Measurements from ENCODE around the gene PARP11. TPM values are rescaled to one million over a fixed set of nuclear protein-coding genes. Genes with fewer than 3 reads are reported as not detected.

The PARP11 gene
- total RNA-seq, 4 donors from 2014 or later: 4.5 to 6.2 (median 5.0) TPM

DNA sequence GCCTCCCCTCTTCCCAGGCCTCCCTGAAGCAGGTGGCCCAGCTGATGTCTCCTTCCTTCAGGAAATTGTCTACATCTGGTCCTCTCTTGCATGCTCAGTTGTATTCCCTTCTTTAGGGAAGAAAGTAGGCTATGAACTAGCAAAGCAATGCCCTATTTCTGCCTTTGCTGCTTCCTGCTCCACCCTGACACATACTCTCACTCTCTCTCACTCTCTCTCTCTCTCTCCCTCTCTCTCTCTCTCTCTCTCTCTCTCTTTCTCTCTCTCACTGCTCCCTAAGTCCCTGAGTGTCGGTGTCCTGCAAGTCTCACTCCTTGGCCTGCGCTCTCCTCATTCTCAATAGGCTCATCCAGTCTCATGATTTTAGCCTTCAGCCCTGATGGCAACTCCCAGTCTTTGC is 19.4 kb upstream of the PARP11 start:
- H3K9me3 ChIP-seq: no peaks in the 10 kb centered on the region
- no peaks in the 10 kb centered on the region for H3K36me3 ChIP-seq
- no peak overlapping the region for H3K27ac ChIP-seq
- H3K4me3 ChIP-seq: no peak overlapping the region
- in situ Hi-C loops (cut with MboI; ENCODE audit: low pct_ligation_motif_present in 1 of 4, low pct_unique_long_range_greater_than_20kb in 1 of 4, low sequenced_read_pairs in 3 of 4) (loop anchor here in 2 of 4 donors (25.0 kb wide), 2 partner anchors 145 to 395 kb away; no protein-coding TSS in a partner anchor), intact Hi-C loops (cut with DNase I; ENCODE audit: low total_unique reads) (no loop called here)
- H3K27me3 ChIP-seq: no peaks in the 10 kb centered on the region
- TF ChIP-seq POLR2A (IDR thresholded peaks at IDR 0.05) (no peak), CTCF (IDR thresholded peaks at IDR 0.05) (no peak), POLR2AphosphoS5 (IDR thresholded peaks at IDR 0.05) (no peak)
- no peaks in the 10 kb centered on the region for H3K4me1 ChIP-seq
- WGBS, 2 donors (ENCODE audit: low coverage in 1 of 2): 80 to 98% methylated on average over 1 to 2 of the region's 2 CpGs
- DNase-seq: no peak

DNA sequence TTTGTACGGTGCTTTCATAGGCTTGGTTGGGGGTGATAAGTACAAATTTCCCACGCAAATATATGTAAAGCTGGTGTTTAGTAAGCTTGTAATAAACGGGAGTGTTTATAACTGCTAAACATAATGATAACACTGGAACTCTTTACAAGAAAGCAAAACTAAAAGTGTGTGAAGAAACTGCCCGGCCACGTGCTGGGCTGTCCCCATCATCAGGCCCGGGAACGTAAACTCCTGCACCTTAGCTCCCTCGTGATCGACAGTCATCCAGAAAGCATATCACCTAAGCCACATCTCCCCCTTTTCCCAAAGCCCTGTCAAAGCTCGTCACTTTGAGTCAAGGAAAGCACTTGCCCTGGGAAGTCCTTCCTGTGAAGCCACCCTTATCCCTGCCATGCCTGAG is 18.0 kb upstream of the PARP11 start:
- no peak overlapping the region for H3K27ac ChIP-seq
- no peaks in the 10 kb centered on the region for H3K9me3 ChIP-seq
- intact Hi-C loops (cut with DNase I; ENCODE audit: low total_unique reads): no loop called here
- no peaks in the 10 kb centered on the region for H3K27me3 ChIP-seq
- in situ Hi-C loops (cut with MboI; ENCODE audit: low pct_ligation_motif_present in 1 of 4, low pct_unique_long_range_greater_than_20kb in 1 of 4, low sequenced_read_pairs in 3 of 4): loop anchor here in 2 of 4 donors (25.0 kb wide), 2 partner anchors 146 to 396 kb away; no protein-coding TSS in a partner anchor
- H3K36me3 ChIP-seq: no peaks in the 10 kb centered on the region
- TF ChIP-seq POLR2A (IDR thresholded peaks at IDR 0.05) (no peak), EP300 (IDR thresholded peaks at IDR 0.05; ENCODE audit: low read depth) (no peak), POLR2AphosphoS5 (IDR thresholded peaks at IDR 0.05) (no peak), CTCF (IDR thresholded peaks at IDR 0.05) (no peak)
- no peak for DNase-seq
- no peak overlapping the region for H3K4me3 ChIP-seq
- H3K4me1 ChIP-seq: no peaks in the 10 kb centered on the region
- WGBS, 2 donors (ENCODE audit: low coverage in 1 of 2): 45 to 49% methylated on average over 7 to 10 of the region's 10 CpGs

DNA sequence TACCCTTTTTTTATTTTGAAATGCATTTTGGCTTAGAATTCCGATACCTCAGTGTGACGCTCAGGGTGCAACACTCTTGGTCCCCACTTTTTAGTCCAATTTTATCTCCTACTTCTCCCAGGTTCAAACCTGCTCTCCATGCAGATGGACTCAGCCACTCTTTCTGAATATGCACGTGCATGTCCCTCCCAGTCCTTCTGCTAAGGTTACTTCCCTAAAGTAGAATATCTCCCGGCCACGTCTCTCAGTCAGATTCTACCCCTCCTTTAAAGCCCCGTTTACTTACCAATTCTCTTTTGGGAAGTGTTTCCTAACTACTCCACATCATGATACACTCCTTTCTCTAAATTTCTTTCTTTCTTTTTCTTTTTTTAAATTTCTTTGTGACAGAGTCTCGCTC is 15.5 kb upstream of the PARP11 start:
- no peaks in the 10 kb centered on the region for H3K9me3 ChIP-seq
- TF ChIP-seq POLR2A (IDR thresholded peaks at IDR 0.05) (no peak), POLR2AphosphoS5 (IDR thresholded peaks at IDR 0.05) (no peak), EP300 (IDR thresholded peaks at IDR 0.05; ENCODE audit: low read depth) (no peak), CTCF (IDR thresholded peaks at IDR 0.05) (no peak)
- no peaks in the 10 kb centered on the region for H3K27me3 ChIP-seq
- no peaks in the 10 kb centered on the region for H3K36me3 ChIP-seq
- WGBS, 2 donors (ENCODE audit: low coverage in 1 of 2): 85 to 100% methylated on average over 4 to 7 of the region's 7 CpGs
- in situ Hi-C loops (cut with MboI; ENCODE audit: low pct_ligation_motif_present in 1 of 4, low pct_unique_long_range_greater_than_20kb in 1 of 4, low sequenced_read_pairs in 3 of 4) (loop anchor here (5.0 to 25.0 kb wide), 4 partner anchors 149 to 399 kb away; partner anchors contain the start of gene CCND2 (in 1 of the 4)), intact Hi-C loops (cut with DNase I; ENCODE audit: low total_unique reads) (no loop called here)
- H3K4me3 ChIP-seq: no peak overlapping the region
- H3K4me1 ChIP-seq: peaks cover 0 to 9% (median 2%) of the 10 kb centered on the region in 4 donors
- DNase-seq: no peak
- no peak overlapping the region for H3K27ac ChIP-seq

- WGBS, 2 donors (ENCODE audit: low coverage in 1 of 2): 29% methylated on average over 7 to 8 of the region's 8 CpGs
- no peak for TF ChIP-seq POLR2AphosphoS5 (IDR thresholded peaks at IDR 0.05)
- peak; percentile 77 to 90 (median 82) for TF ChIP-seq CTCF (IDR thresholded peaks at IDR 0.05)
- no peak for TF ChIP-seq POLR2A (IDR thresholded peaks at IDR 0.05)
- H3K4me1 ChIP-seq: peaks cover 0 to 9% (median 2%) of the 10 kb centered on the region in 4 donors
- in situ Hi-C loops (cut with MboI; ENCODE audit: low pct_ligation_motif_present in 1 of 4, low pct_unique_long_range_greater_than_20kb in 1 of 4, low sequenced_read_pairs in 3 of 4): loop anchor here (5.0 to 25.0 kb wide), 4 partner anchors 152 to 402 kb away; partner anchors contain the start of gene CCND2 (in 1 of the 4)
- peaks cover 8% of the 10 kb centered on the region for H3K27me3 ChIP-seq
- no peak for DNase-seq
- H3K4me3 ChIP-seq: peak overlapping the region in 3 of 4 donors; percentile 16 to 46 (median 19)
- H3K36me3 ChIP-seq: no peaks in the 10 kb centered on the region
- intact Hi-C loops (cut with DNase I; ENCODE audit: low total_unique reads): no loop called here
- H3K9me3 ChIP-seq: no peaks in the 10 kb centered on the region
- H3K27ac ChIP-seq: peak overlapping the region; percentile 59 to 67 (median 64)
These were observed 12.3 kb upstream of the PARP11 start for GRCh38 chr12:3885277-3886094.
